ENCODE data around the gene SH3RF3.

The SH3RF3 gene

DNA sequence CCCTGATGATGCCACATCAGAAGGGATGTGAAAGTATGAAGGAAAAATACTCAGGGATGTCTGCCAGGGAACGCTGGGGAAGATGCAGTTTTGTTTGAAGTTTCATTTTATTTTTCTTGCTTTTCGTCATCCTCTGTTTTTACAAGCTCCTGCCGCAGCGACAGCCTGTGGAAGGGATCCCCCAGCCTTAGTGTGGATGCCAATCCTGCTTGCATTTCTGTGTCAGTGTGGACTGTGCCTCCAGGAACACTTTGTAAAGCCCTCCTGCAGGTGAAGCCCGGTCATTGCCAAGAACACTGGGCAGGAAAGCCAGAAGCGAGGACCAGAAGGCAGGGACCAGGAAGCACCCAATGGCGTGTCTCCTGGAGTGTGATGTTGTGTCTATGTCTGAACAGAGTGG is 250.5 kb downstream of the SH3RF3 start:
- DNase-seq, result no peak

GRCh38 chr2:109380502-109381326 is 251.7 kb downstream of the SH3RF3 start:
- no peak for DNase-seq

DNA sequence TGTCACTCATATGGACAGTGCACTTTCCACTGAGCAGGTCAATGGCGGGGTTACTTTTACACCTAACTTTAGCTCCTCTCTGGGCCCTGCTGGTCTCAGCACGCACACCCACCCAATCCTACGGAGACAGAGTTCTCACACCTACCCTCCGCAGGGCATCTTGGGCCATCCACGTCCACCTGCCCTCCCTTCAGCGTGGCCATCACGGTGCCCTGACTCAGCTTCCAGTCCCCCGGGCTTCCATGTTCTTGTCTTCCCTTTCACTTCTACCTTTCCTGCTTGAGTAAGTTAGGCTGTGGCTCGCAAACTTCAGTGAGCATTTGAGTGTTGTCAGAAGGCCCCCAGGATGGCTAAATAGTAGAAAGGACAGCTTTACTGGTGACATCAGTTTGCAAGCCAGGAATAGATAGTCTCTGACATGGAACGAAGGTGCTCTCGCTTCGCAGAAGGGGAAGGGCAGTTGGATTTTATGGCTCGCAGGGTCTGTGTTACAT is 252.4 kb downstream of the SH3RF3 start:
- DNase-seq, result no peak

DNA sequence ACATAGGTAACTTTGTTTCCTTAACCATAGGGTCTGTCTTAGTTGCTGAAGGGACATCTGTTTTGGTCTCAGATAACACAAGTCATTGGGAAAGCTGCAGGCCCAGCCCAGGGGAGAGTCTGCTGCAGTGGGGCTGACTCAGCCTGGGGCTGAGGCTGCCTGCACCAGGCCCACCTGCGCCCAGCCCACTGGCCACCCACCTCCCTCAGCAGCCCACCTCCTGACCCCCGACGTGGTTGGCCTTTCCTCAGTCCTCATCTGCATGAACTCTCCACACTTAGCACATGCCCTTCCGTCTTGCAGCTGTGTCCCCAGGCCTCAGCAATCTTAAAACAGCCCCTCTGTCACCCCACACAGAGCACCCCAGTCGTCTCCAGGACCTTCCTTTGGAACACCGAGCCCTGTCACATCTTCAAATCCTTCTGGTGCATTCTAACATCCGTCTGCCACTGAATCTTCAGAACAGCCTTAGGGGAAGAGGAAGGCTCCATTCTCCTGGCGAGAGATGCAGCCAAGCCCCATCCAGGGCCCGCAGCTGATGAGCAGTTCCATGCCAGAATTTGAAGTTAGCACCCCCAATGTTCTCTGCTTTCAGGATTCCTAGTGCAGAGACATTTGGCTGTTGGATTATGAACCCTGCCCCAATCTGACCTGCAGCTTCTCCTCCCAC is 253.4 kb downstream of the SH3RF3 start:
- DNase-seq, result no peak

- no peak for DNase-seq
Observed at GRCh38 chr2:109382951-109383350, 253.9 kb downstream of the SH3RF3 start.

DNA sequence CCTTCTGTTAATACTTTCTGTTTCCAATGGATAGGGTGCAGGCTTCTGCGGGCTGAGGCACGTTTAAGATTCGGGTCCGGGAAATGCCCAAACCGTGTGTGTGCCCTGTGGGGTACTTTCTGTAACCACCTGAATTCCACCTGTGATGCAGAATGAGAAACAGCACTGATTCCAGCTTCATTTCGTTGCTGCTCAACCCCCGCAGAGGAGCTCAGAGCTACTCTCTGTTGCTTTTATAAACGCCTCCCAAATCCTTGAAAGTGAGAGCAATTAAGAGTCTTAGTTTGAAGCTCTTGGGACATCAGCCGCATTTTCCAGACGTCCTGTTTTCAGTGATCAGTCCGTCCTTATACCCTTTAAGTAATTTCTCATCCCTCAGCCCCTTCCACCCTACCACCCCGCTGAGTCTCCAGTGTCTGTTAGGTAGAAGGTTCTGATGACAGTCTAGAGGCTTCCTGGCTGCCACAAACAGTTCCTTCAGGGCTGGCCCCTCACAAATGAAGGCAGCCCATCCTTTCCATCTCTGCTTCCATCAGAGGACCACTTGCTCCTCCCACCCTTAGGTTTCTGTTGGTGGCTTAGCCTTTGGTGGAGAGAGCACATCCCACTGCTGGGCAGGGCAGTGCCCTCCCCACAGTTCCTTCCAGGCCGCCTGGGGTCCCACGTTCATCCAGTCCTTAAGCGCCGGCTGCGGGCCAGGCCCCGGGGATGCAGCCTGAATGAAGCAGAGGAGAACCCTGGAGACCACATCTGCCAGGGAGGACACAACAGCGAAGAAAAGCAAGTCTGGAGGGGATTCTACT is 254.7 kb downstream of the SH3RF3 start:
- no peak for DNase-seq

GRCh38 chr2:109384308-109385271 is 255.6 kb downstream of the SH3RF3 start:
- no peak for DNase-seq

DNA sequence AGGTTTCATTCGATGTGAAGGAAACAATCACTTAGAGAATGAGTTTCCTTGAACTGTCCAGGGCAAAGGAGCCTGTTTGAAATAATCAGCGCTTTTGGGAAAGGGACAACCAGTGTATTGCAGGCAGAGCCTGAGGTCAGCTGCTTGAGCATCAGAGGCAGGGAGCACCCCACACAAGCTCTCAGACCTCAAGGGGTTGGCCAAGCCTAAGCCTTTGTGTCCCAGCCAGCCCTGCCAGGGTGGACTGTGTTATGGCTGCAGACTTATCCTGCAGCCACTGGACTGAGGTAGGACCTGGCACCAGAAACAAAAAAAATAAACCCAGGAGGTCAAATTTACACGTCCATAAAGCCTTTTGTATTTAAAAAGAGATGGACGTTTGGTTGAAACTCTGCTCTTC is 256.5 kb downstream of the SH3RF3 start:
- no peak for DNase-seq

DNA sequence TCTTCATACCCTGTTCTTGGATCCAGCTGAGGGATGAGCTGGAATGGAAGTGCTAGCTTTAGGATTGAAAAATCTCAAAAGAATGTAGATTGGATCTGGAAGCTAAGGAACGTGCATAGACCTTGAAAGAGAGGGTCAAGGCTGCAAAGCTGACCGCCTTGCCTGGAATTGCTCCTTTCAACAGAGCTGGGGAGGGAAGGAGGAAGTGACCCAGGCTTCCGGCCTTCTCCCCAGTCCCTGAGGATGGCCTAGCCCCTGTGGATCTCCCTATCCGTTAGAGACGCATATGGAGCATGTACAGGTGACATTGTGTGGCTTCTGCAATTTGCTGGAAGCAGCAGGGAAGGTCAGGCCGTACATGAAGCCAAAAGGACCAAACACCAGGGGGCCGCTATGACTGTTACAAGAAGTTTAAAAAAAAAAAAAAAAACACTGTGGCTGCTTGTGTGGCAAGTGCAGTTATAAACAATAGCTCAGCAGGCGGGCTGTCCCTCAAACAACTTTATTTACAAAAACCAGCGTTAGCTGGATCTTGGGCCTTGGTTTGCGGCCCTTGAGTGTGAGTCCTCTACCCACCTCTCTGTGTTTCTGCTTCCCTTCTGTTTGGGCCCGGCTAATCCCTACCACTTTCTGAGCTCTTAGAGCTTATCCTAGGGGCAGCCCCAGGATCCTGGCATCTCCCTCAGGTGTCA is 257.1 kb downstream of the SH3RF3 start:
- DNase-seq, result no peak

DNA sequence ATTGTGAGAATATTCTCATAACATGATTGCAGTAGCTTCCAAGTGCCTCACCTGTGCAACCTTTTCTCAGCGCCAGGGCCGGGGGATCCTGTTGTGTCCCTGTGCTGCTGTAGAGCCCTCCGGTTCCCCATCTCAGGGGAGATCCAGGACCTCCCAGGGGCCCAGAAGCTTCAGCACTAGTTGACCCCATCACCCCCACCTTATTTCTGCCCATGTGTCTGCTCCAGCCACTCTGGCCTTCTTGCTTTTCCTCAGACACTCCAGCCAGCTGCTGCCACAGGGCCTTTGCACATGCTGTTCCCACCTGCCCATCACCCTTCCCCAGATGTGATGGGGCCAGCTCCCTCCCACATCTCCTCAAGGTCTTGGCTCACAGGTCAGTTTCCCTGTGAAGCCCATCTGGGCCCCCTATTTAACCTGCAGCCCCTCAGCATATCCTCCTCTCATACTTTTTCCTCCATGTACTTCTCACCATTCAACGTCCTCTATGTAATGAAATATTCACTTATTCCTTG is 258.3 kb downstream of the SH3RF3 start:
- no peak for DNase-seq

- DNase-seq, result no peak
Observed at GRCh38 chr2:109387778-109388469, 258.9 kb downstream of the SH3RF3 start.

DNA sequence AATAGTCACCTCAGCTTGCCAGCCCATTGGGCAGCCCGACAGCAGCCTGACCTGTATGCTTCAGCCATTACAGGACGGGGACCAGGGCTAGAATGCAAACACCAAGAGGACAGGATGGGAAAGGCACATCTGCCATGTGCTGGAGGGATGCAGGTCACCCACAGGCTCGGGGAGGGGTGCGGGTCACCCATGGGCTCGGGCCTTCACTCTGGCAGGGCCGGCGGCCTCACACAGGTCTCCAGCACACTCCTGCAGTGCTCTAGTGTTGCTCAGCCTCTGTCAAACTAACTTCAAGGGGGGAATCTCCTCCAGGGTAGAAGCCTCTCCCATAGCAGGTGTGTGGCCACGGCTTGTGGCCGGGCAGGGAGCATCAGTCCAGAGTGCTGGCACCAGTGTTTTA is 262.2 kb downstream of the SH3RF3 start:
- DNase-seq, result no peak

- no peak for DNase-seq
Observed at GRCh38 chr2:109392140-109392539, 263.1 kb downstream of the SH3RF3 start.

DNA sequence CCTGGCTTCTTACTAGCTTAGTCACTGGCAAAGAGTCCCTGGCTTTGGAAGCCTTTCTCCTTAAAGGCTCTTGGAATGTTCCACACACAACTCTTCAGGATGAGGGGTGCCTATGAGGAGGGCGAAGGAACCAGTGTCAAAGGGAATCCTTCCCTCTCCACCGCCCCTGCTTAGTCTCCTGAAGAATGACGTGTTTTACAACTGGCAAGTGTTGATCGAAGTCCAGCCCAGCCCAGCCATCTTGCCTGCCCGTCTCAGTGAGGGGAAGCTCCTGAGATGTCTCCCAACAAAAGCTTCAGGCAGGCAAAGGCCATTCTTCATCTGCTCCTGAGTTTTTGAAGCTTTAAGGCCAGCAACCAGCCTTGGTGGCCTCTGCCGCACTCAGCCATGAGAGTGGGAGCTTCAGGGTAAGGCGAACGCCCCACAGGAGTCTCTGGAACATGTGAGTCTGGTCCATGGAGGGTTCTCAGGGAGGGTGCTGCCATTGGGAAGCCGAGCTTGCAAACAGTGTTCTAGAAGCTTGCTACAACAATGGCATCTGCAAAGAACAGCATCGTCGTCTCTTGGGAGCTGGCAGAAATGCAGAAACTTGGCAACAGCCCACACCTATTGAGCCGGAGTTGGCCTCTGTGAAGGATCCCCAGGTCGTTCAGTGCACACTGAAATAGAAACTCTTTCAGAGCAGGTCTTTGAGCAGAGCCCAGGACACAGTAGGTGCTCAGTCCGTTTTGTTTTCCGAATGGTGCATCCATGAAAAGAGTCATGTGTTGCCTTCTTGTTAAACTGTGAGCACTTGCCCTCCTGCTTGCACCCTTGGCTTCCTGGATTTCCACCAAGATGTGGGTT is 264.0 kb downstream of the SH3RF3 start:
- DNase-seq, result no peak

DNA sequence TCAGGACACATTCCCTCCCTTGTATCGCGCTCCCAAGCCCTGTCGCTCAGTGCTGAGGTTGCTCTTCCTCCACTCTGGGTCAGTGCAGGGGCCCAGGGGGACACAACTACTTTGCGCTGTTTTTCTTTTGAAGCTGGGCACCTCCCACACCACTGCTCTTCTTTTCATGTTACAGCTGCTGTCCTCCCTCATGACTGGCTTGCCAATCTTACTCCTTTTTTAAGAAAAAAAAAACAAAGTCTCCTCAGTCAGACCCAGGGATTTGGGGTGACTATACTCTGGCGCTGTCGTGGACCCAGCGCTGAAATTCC is 264.6 kb downstream of the SH3RF3 start:
- DNase-seq, result no peak

DNA sequence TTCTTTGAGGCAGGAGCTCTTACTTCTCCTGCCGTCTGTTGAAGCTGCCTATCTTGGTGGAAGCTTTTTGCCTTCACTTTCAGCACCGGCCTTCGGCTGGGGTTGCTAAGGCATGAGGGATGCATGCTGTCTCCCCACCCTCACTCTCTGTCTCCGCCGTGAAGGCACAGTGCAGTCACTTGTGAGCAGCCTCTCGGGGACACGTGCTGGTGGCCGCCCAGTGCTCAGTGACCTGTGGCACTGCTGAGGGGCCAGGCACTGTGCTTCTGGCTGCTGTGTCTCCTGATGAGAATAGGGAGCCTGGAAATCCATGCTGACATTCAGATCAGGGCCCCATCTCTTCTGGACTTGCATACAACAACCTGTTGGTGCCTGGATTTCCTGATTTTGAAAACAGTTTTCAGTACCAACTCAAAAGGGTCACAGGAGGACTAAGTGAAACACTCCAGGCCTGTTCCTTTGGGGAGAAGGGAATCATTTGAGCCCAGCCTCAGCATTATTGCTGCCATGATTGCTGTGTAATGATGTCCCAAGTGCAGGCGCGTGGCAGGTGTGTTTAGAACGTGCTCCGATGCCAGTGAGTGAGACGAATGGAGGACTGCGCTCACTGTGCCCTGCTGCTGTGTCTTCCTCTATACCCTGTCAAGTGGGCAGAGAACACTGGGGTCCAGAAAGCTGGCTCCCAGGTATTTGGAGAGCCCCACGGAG is 266.6 kb downstream of the SH3RF3 start:
- DNase-seq, result no peak

DNA sequence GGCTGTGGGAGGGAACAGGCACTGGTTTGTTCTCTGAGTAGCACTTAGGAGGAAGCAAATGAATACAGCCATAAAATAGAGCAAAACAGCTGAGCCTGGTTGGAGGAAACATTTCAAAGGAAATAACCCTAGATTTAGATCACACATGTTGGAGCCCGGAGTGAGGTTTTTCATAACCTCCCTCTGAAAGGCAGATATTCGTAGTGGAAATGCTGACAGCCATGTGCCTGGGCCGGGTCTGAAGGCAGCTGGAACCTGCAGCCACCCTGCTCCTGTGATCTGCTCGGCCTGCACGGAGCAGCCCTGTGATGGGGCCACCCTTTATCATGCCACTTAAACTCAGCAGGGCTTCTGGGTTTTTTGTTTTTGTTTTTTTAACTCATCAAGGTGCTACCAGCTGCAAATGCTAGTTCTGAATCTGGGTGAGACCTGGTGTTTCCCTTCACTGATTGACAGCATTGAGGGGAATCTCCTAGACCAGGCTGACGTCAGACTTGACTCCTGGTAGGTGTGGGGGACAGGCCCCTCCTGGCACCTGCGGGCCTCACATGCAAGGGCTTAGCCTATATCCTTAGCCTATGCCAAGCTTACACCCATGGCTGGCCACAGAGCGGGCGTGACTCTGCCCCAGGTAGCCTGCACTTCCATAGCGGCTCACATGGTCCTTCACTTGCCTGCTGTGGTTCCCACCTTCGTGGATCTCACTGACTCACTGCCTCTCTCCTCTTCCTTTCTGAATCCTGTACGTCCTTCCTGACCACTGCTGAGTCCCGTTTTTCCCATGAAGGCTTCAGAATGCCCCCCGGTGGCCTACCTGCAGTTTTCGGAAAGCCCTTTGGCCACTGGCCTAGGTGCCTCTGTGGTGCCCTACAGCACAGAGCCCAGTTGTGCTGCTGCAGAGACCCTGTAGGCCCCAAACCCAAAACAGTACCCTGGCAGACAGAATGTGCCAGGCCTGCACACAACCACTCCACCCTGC is 267.5 kb downstream of the SH3RF3 start:
- no peak for DNase-seq

GRCh38 chr2:109397893-109398292 is 268.9 kb downstream of the SH3RF3 start:
- DNase-seq, result no peak

All from right kidney (tissue), 1 donor.